IMR-90 (cell line): ENCODE data around the gene FBXO44. TPM values are rescaled to one million over a fixed set of nuclear protein-coding genes. Genes with fewer than 3 reads are reported as not detected.

ENCODE experiments used
- ATAC-seq: fragments of 200-7000 bp; cut with Tn5 transposase; 2 replicates; pipeline ENCODE4 v1.9.1; 2020; ENCODE audit warnings: low read depth, mild to moderate bottlenecking, moderate library complexity
- BruUV-seq: library from RNA; stranded (reverse); fragments of 400-500 nt; replicated peaks from 2 replicates; lab custom pipeline; 2021; lab: Mats Ljungman, UMichigan
- CTCF ChIA-PET: fragments of 300-600 bp; formaldehyde crosslinking; extraction: SDS; loops from one replicate; lab custom pipeline; 2021; ENCODE audit warnings: antibody characterized with exemption; lab: Yijun Ruan, JAX
- POLR2A ChIA-PET: fragments of 300-600 bp; sonication (Branson Sonifier 250); formaldehyde crosslinking; loops from one replicate; lab custom pipeline; 2022; ENCODE audit warnings: antibody characterized with exemption; ENCODE audit not compliant: unreplicated experiment; lab: Charles Lee
- DNase-seq: peaks from one replicate; pipeline ENCODE4 v3.0.0; 2013
- H2AFZ ChIP-seq: replicated peaks from 2 replicates; pipeline ENCODE3; 2013; ENCODE audit warnings: low read length, mild to moderate bottlenecking; ENCODE audit not compliant: poor library complexity
- H2AK5ac ChIP-seq: 2 replicates; pipeline ENCODE4 v1.6.1; 2013; ENCODE audit warnings: low read depth, low read length, inconsistent platforms
- H2AK9ac ChIP-seq: replicated peaks from 2 replicates; pipeline ENCODE3; 2013; ENCODE audit warnings: mild to moderate bottlenecking, low read depth, low read length, moderate library complexity; ENCODE audit not compliant: poor library complexity
- H2BK120ac ChIP-seq: 2 replicates; pipeline ENCODE4 v1.6.1; 2013; ENCODE audit warnings: low read depth, low read length, inconsistent platforms
- H2BK15ac ChIP-seq: 3 replicates; pipeline ENCODE4 v1.6.1; 2013; ENCODE audit warnings: low read depth, low read length, inconsistent platforms
- H2BK20ac ChIP-seq: 2 replicates; pipeline ENCODE4 v1.6.1; 2013; ENCODE audit warnings: low read depth, mild to moderate bottlenecking, inconsistent platforms, low read length, moderate library complexity
- H2BK5ac ChIP-seq: 2 replicates; pipeline ENCODE4 v1.6.1; 2013; ENCODE audit warnings: mild to moderate bottlenecking, low read depth, low read length, inconsistent platforms; ENCODE audit not compliant: poor library complexity, severe bottlenecking
- H3K14ac ChIP-seq: replicated peaks from 2 replicates; pipeline ENCODE4 v1.6.1; 2013; ENCODE audit warnings: low read depth, low read length, inconsistent platforms
- H3K18ac ChIP-seq: 2 replicates; pipeline ENCODE4 v1.6.1; 2013; ENCODE audit warnings: low read depth, low read length, control low read depth
- H3K23ac ChIP-seq: 2 replicates; pipeline ENCODE4 v1.6.1; 2013; ENCODE audit warnings: low read depth, low read length, inconsistent platforms
- H3K27ac ChIP-seq: 2 replicates; pipeline ENCODE4 v1.5.1; 2013; ENCODE audit warnings: mild to moderate bottlenecking, control low read depth, low read length; ENCODE audit not compliant: insufficient read depth
- H3K27me3 ChIP-seq: 2 replicates; pipeline ENCODE4 v1.6.1; 2013; ENCODE audit warnings: low read length; ENCODE audit not compliant: control insufficient read depth, insufficient read depth
- H3K36me3 ChIP-seq: 2 replicates; pipeline ENCODE4 v1.6.1; 2013; ENCODE audit warnings: low read length, mixed read lengths; ENCODE audit not compliant: control insufficient read depth, insufficient read depth
- H3K4ac ChIP-seq: 2 replicates; pipeline ENCODE4 v1.6.1; 2013; ENCODE audit warnings: low read depth, low read length, inconsistent platforms
- H3K4me1 ChIP-seq: 2 replicates; pipeline ENCODE4 v1.6.1; 2013; ENCODE audit warnings: low read length, mixed read lengths; ENCODE audit not compliant: control insufficient read depth, insufficient read depth
- H3K4me2 ChIP-seq: 2 replicates; pipeline ENCODE4 v1.6.1; 2013; ENCODE audit warnings: low read depth, mild to moderate bottlenecking, control low read depth, low read length, moderate library complexity
- H3K4me3 ChIP-seq: 2 replicates; pipeline ENCODE4 v1.5.1; 2013; ENCODE audit warnings: low read depth, mild to moderate bottlenecking, control low read depth, low read length, moderate library complexity; ENCODE audit not compliant: insufficient read depth
- H3K56ac ChIP-seq: 2 replicates; pipeline ENCODE4 v1.6.1; 2013; ENCODE audit warnings: low read length, inconsistent platforms; ENCODE audit not compliant: insufficient read depth; ENCODE audit errors: extremely low read depth
- H3K79me1 ChIP-seq, 2 experiments: 2 replicates each; pipeline ENCODE4 v1.6.1; 2013; ENCODE audit warnings: low read length in 2 of 2, inconsistent platforms in 1 of 2, low read depth in 1 of 2
- H3K9ac ChIP-seq: 2 replicates; pipeline ENCODE4 v1.6.1; 2013; ENCODE audit warnings: low read depth, low read length, control low read depth
- H3K9me1 ChIP-seq: 2 replicates; pipeline ENCODE4 v1.6.1; 2013; ENCODE audit warnings: low read length, inconsistent platforms; ENCODE audit not compliant: insufficient read depth
- H3K9me3 ChIP-seq: 2 replicates; pipeline ENCODE4 v1.6.1; 2013; ENCODE audit warnings: low read length; ENCODE audit not compliant: control insufficient read depth, insufficient read depth
- H4K20me1 ChIP-seq: 2 replicates; pipeline ENCODE4 v1.6.1; 2013; ENCODE audit warnings: low read length, inconsistent platforms; ENCODE audit not compliant: insufficient read depth
- H4K5ac ChIP-seq: 2 replicates; pipeline ENCODE4 v1.6.1; 2013; ENCODE audit warnings: mild to moderate bottlenecking, low read depth, low read length, control low read depth
- H4K8ac ChIP-seq, 2 experiments: 2 replicates each; pipeline ENCODE4 v1.6.1; 2013; ENCODE audit warnings: low read depth in 2 of 2, low read length in 2 of 2, control low read depth in 1 of 2, inconsistent platforms in 1 of 2
- H4K91ac ChIP-seq: 2 replicates; pipeline ENCODE4 v1.6.1; 2013; ENCODE audit warnings: low read depth, low read length, inconsistent platforms; ENCODE audit not compliant: insufficient read depth
- CHD1 ChIP-seq: IDR thresholded peaks from 2 replicates; pipeline ENCODE4 v1.6.1; 2012; ENCODE audit warnings: low read depth, low read length, improper control_type of control experiment
- CTCF ChIP-seq: conservative IDR thresholded peaks from 2 replicates; pipeline ENCODE4 v1.5.1; 2012; ENCODE audit warnings: mild to moderate bottlenecking, low read depth, low read length, improper control_type of control experiment
- FOS ChIP-seq: fragments of 150-350 bp; IDR thresholded peaks from 2 replicates; pipeline ENCODE4 v1.6.1; 2016; ENCODE audit warnings: low read depth, low read length
- MAZ ChIP-seq: IDR thresholded peaks from 2 replicates; pipeline ENCODE4 v1.6.1; 2012; ENCODE audit warnings: low read depth, mild to moderate bottlenecking, low read length, improper control_type of control experiment, moderate library complexity, borderline replicate concordance
- MXI1 ChIP-seq: IDR thresholded peaks from 2 replicates; pipeline ENCODE4 v1.6.1; 2012; ENCODE audit warnings: low read depth, mild to moderate bottlenecking, low read length, moderate library complexity, borderline replicate concordance
- NFE2L2 ChIP-seq: fragments of 150-350 bp; IDR thresholded peaks from 2 replicates; pipeline ENCODE4 v1.6.1; 2016; ENCODE audit warnings: low read depth, mild to moderate bottlenecking, low read length
- RAD21 ChIP-seq: IDR thresholded peaks from 2 replicates; pipeline ENCODE4 v1.6.1; 2012; ENCODE audit warnings: low read length, improper control_type of control experiment
- RCOR1 ChIP-seq: IDR thresholded peaks from 2 replicates; pipeline ENCODE4 v1.6.1; 2012; ENCODE audit warnings: mild to moderate bottlenecking, low read length, improper control_type of control experiment; ENCODE audit not compliant: insufficient replicate concordance
- SMC3 ChIP-seq: fragments of 150-350 bp; IDR thresholded peaks from 2 replicates; pipeline ENCODE4 v1.6.1; 2016; ENCODE audit warnings: low read depth, mild to moderate bottlenecking, antibody characterized with exemption, low read length, moderate library complexity
- WGBS, 2 experiments: methylation state at CpG; one replicate each; pipeline versions ENCODE4 v1.1.5 to v1.1.7; 2013; ENCODE audit warnings: missing lambda C conversion rate in 2 of 2; ENCODE audit not compliant: insufficient read length in 1 of 2; ENCODE audit errors: extremely low coverage in 2 of 2; 5-methylcytosine and 5-hydroxymethylcytosine counted together
- dilution Hi-C: fragments of 300-500 bp; cut with HindIII; formaldehyde crosslinking; loops from one replicate; pipeline ENCODE4 v1.14.3; 2018; ENCODE audit warnings: low sequenced_read_pairs; ENCODE audit not compliant: unreplicated experiment
- in situ Hi-C: fragments of 300-500 bp; cut with MboI; formaldehyde crosslinking; loops from 3 replicates; pipeline ENCODE4 v1.14.3; 2019; ENCODE audit warnings: low sequenced_read_pairs, inconsistent platforms, mixed read lengths
- intact Hi-C: fragments of 100-400 bp; cut with micrococcal nuclease; formaldehyde crosslinking; loops from 2 replicates; pipeline ENCODE4 v1.10.0; 2022
- polyA plus RNA-seq, 3 experiments: library from polyadenylated mRNA; depleted of rRNA; stranded (reverse); fragments of >200 nt; gene quantifications; 2 replicates each; pipeline ENCODE4 v1.2.3, GENCODE V29; 2012; ENCODE audit warnings: low replicate concordance in 1 of 3
- total RNA-seq: library from RNA; depleted of rRNA; stranded (reverse); fragments of >200 nt; gene quantifications from 2 replicates; pipeline ENCODE4 v1.2.3, GENCODE V29; 2012

FBXO44 gene
- total and polyA plus RNA-seq, 2 of the 4 experiments (the other 2 are of a cell fraction): 9.3 to 25.5 TPM

- in situ Hi-C loops: no loop called here
- CTCF ChIA-PET: interaction anchor here (0.5 to 1.7 kb wide), 4 partner anchors 17 to 618 kb away, joined by 3 to 9 read pairs (median 4); no protein-coding TSS in a partner anchor
- no peak overlapping the region for H3K18ac ChIP-seq
- no peaks in the 10 kb centered on the region for H3K9me3 ChIP-seq
- peaks cover 24% of the 10 kb centered on the region for H3K27me3 ChIP-seq
- H4K5ac ChIP-seq: no peak overlapping the region
- H2AFZ ChIP-seq: peak overlapping the region; percentile 88
- peak; percentile 71 for TF ChIP-seq RAD21
- peak; percentile 64; the same call in 1 of the 2 replicates for TF ChIP-seq MAZ
- TF ChIP-seq MXI1: no peak
- peak; percentile 66 for TF ChIP-seq SMC3
- no peak for TF ChIP-seq RCOR1
- no peak for TF ChIP-seq CHD1
- TF ChIP-seq FOS: no peak
- TF ChIP-seq NFE2L2: no peak
- TF ChIP-seq CTCF: peak; percentile 75
- no TSS peak for BruUV-seq
- no peaks in the 10 kb centered on the region; the same call in 1 of the 2 replicates for H3K4me1 ChIP-seq
- H3K79me1 ChIP-seq: peaks cover 0 to 4% of the 10 kb centered on the region in 2 experiments; a peak in 1 of 4 replicates
- peak overlapping the region; percentile 46; the same call in 1 of the 2 replicates for H3K4me2 ChIP-seq
- DNase-seq: peak; percentile 49
- H4K8ac ChIP-seq: no peak overlapping the region
- no peak overlapping the region for H4K91ac ChIP-seq
- no peak overlapping the region for H2AK5ac ChIP-seq
- H3K9me1 ChIP-seq: no peaks in the 10 kb centered on the region
- intact Hi-C loops: loop anchor here (10.0 kb wide), 1 partner anchor 254 kb away; no protein-coding TSS in a partner anchor
- peak overlapping the region; percentile 50 for H2AK9ac ChIP-seq
- no peak overlapping the region for H2BK120ac ChIP-seq
- no peak overlapping the region for H3K23ac ChIP-seq
- POLR2A ChIA-PET: no interaction called here
- no peak overlapping the region for H2BK5ac ChIP-seq
- no peak overlapping the region for H3K9ac ChIP-seq
- H3K36me3 ChIP-seq: no peaks in the 10 kb centered on the region
- no peak overlapping the region for H2BK15ac ChIP-seq
- WGBS, 2 experiments: 10% methylated on average over 23 of the region's 47 CpGs; no CpG with 5 or more reads in 1 of the 2 experiments
- dilution Hi-C loops: no loop called here
- H3K4ac ChIP-seq: no peak overlapping the region
- no peak overlapping the region for H3K14ac ChIP-seq
- H3K27ac ChIP-seq: no peak overlapping the region
- no peak overlapping the region for H3K4me3 ChIP-seq
- H3K56ac ChIP-seq: no peak overlapping the region
- no peak overlapping the region for H2BK20ac ChIP-seq
- ATAC-seq: peak; percentile 58
- H4K20me1 ChIP-seq: no peaks in the 10 kb centered on the region; the same call in 1 of the 2 replicates
Measured at GRCh38 chr1:11650331-11650991, 4.2 kb upstream of the FBXO44 start.
